ENCODE measurements around the gene RNF25. TPM values are rescaled to one million over a fixed set of nuclear protein-coding genes. Genes with fewer than 3 reads are reported as not detected.

RNF25 gene
- total and polyA plus RNA-seq, 2 of the 4 experiments (the other 2 are of a cell fraction): 56.5 to 78.1 TPM

DNA sequence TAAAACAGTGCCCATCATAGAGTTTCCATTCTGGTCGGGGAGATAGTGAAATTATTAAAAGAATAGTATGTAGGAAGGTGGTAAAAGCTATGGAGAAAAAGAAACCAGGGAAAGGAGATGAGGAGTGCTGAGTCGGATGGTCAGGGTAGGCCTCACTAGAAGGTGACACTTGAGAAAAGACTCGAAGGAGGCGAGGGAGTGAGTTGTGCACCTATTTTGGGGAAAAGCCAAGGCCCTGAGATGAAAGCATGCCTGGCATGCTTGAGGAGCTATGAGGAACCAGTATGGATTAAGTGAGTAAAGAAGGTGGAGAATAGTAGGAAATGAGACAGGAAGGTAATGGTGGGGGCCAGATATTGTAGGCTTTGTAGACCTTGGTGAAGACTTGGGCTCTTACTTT, 31.5 kb upstream of the RNF25 start:
- Histone ChIP-seq H4K8ac (ENCODE audit: low read depth in 2 of 2, low read length in 2 of 2) (no peak overlapping the region), H2AK9ac (replicated peaks; ENCODE audit: low read depth, low read length, poor library complexity) (no peak overlapping the region), H2BK20ac (ENCODE audit: low read depth, low read length) (no peak overlapping the region), H3K79me1 (ENCODE audit: low read depth in 1 of 2, low read length in 2 of 2) (no peaks in the 10 kb centered on the region), H3K23ac (ENCODE audit: low read depth, low read length) (no peak overlapping the region), H2AFZ (replicated peaks; ENCODE audit: low read length, poor library complexity) (no peak overlapping the region), H3K9me1 (ENCODE audit: insufficient read depth, low read length) (no peaks in the 10 kb centered on the region), H3K56ac (ENCODE audit: extremely low read depth, insufficient read depth, low read length) (no peak overlapping the region), H2BK5ac (ENCODE audit: low read depth, low read length, poor library complexity, severe bottlenecking) (no peak overlapping the region), H3K27ac (ENCODE audit: insufficient read depth, low read length) (no peak overlapping the region), H2BK15ac (ENCODE audit: low read depth, low read length) (no peak overlapping the region), H3K4me3 (ENCODE audit: insufficient read depth, low read depth, low read length) (no peak overlapping the region), H2AK5ac (ENCODE audit: low read depth, low read length) (no peak overlapping the region), H3K4me1 (ENCODE audit: control insufficient read depth, insufficient read depth, low read length) (no peaks in the 10 kb centered on the region), H3K9ac (ENCODE audit: low read depth, low read length) (no peak overlapping the region), H3K9me3 (ENCODE audit: control insufficient read depth, insufficient read depth, low read length) (no peaks in the 10 kb centered on the region), H3K36me3 (ENCODE audit: control insufficient read depth, insufficient read depth, low read length) (peaks cover 14% of the 10 kb centered on the region), H3K14ac (replicated peaks; ENCODE audit: low read depth, low read length) (no peak overlapping the region), H3K4me2 (ENCODE audit: low read depth, low read length) (no peak overlapping the region), H3K18ac (ENCODE audit: low read depth, low read length) (no peak overlapping the region), H2BK120ac (ENCODE audit: low read depth, low read length) (no peak overlapping the region), H3K4ac (ENCODE audit: low read depth, low read length) (no peak overlapping the region), H4K5ac (ENCODE audit: low read depth, low read length) (no peak overlapping the region), H4K91ac (ENCODE audit: insufficient read depth, low read depth, low read length) (no peak overlapping the region), H4K20me1 (ENCODE audit: insufficient read depth, low read length) (no peaks in the 10 kb centered on the region), H3K27me3 (ENCODE audit: control insufficient read depth, insufficient read depth, low read length) (no peaks in the 10 kb centered on the region)
- DNase-seq (no peak), ATAC-seq (ENCODE audit: low read depth) (no peak)
- 88% methylated on average over 4 of the region's 4 CpGs; no CpG with 5 or more reads in 1 of the 2 experiments for WGBS, 2 experiments (ENCODE audit: extremely low coverage in 2 of 2, insufficient read length in 1 of 2)
- dilution Hi-C loops (cut with HindIII; ENCODE audit: low sequenced_read_pairs, unreplicated experiment): no loop called here
- ChIA-PET CTCF (interaction anchor here (1.3 kb wide), 1 partner anchor 144 kb away, joined by 3 read pairs; no protein-coding TSS in a partner anchor), POLR2A (ENCODE audit: unreplicated experiment) (no interaction called here)
- no TSS peak for BruUV-seq (replicated peaks)
- intact Hi-C loops (cut with micrococcal nuclease): no loop called here
- TF ChIP-seq POLR2A (IDR thresholded peaks at IDR 0.05; ENCODE audit: low read depth, low read length): no peak
- in situ Hi-C loops (cut with MboI; ENCODE audit: low sequenced_read_pairs): no loop called here
